NCI-H2107 treated with DMSO at 0.1 percent for 48 hours (cell line): ENCODE results near the gene IL17F.

Experiments used
- DNase-seq: peaks from one replicate; lab custom pipeline; 2025; ENCODE audit not compliant: unreplicated experiment; lab: John Stamatoyannopoulos, UW

Gene IL17F

GRCh38 chr6:52244400-52244799 is at the start of gene IL17F:
Gene IL17F (minus strand): TSS chr6:52244500. CDS start chr6:52244429, 71 bp downstream.
- no peak for DNase-seq

- DNase-seq: no peak
Measured at GRCh38 chr6:52293067-52293466, 48.8 kb upstream of the IL17F start.

- no peak for DNase-seq
Measured at GRCh38 chr6:52288841-52289240, 44.5 kb upstream of the IL17F start.

DNA sequence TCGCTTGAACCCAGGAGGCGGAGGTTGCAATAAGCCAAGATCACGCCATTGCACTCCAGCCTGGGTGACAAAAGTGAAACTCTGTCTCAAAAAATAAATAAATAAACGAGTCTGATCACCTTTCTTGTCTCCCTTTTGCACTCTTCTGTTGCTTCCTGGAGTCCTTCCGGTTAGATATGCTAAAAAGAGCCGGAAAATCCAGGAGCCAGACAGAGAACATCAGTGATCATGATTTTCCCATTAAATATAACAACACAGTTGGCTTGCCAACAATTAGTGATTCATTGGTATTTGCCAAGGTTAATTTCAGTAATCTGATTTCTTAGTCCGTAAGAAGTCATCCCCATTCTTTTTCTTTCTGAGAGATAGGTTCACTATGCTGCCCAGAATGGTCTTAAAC is 43.9 kb upstream of the IL17F start:
- no peak for DNase-seq

DNA sequence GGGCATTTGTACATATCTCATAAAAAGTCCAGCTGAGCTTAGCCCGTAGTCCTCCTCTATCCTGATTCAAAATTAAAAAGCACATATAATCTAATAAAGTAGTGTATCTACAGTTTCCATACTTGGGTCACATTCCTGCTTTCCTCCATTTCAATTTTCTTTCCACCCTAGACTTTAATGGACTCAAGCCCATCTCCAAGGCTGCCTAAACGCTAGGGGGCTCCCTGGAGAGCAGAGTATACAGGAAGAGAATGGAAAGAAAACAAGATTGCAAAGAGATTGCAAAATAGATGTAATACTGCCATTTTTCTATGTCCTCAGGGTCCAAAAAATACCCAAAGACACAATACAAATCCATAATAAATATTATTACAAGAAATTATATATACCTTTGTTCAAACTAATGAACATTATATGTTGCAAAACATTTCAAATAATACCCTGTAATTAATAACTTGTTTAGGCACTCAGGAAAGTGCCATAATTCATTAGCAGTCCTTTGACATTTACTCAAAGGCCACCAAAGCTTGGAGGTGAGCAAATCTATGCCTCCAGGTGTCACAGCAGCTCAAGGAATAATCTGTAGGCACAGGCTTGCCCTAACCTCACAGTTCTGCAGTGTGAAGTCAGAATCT is 42.6 kb upstream of the IL17F start:
- peak; percentile 49 for DNase-seq

GRCh38 chr6:52285177-52286068 is 41.1 kb upstream of the IL17F start:
- peak; percentile 66 for DNase-seq

DNA sequence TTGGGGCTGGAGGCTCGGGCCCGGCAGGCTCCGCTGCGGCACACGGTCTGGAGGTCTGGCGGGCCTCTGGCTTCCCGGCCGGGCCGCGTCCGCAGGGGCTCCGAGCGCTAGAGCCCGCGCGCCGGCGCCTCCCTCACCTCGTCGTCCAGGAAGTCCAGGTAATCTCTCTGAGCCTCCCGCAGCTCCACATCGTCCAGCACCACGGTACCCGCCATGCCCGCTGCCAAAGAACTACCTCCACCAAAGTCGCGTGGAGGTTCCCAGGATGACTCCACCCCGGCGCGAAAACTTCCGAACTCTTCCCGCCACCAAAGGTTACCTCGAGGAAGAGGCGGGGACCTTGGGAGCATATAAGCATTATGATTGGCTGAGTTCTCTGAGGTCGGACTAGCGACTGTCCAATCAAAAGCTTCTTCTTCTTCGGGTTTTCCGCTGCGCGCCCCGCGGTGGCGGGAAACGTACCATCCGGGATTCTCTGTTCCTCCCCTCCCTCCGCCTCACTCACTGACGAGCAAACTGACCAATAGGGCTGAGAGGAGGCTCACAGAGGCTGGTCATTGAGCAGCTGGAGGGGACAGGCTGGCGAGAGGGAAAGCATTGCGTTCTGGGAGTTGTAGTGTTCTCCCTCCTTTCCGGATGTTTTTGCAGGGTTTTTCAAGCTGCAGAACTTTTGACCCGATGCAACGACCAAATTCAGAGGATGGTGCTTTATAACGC is 40.3 kb upstream of the IL17F start, which contains the start of gene MCM3:
Gene MCM3, minus strand, starts transcription at position 283 of the 717 bp plus-strand sequence. Its CDS starts 68 bp downstream, at position 215.
- DNase-seq: peak; percentile 95

- no peak for DNase-seq
Measured at GRCh38 chr6:52284131-52284459, 39.8 kb upstream of the IL17F start.

DNA sequence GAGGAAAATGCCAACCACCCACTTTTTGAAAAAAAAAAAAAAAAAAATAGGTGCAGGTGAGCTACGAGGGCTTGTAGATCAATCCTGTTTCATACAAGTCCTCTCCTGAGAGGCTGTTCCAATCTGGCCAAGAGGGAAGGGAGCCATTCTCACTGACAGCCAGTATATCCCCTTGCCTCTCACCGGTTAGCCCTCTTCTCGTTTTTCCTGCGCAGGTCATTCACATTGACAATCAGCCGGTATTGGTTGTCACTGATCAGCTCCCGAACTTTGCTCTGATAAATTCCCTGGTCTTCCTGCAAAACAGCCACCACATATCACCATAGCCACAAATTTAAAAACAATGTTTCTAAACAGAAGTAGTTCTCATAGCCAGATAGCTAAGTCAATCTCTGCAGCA is 38.8 kb upstream of the IL17F start:
- no peak for DNase-seq

DNA sequence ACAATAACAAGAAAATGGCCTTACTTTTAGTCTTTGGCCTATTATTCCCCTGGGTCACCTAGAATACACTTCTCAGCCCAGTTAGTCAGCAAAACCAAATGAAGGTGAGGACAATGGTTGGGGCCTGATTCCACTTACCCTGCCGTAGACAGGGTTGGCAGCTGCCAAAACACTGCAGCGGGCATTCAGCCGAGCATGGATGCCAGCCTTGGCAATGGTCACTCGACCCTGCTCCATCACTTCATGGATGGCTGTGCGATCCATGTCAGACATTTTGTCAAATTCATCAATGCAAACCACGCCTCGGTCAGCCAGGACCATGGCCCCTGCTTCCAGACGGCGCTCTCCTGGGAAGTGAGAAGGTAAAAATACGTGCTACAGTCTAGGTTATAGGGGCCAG is 31.8 kb upstream of the IL17F start:
- no peak for DNase-seq

GRCh38 chr6:52271852-52272460 is 27.7 kb upstream of the IL17F start:
- DNase-seq: no peak

DNA sequence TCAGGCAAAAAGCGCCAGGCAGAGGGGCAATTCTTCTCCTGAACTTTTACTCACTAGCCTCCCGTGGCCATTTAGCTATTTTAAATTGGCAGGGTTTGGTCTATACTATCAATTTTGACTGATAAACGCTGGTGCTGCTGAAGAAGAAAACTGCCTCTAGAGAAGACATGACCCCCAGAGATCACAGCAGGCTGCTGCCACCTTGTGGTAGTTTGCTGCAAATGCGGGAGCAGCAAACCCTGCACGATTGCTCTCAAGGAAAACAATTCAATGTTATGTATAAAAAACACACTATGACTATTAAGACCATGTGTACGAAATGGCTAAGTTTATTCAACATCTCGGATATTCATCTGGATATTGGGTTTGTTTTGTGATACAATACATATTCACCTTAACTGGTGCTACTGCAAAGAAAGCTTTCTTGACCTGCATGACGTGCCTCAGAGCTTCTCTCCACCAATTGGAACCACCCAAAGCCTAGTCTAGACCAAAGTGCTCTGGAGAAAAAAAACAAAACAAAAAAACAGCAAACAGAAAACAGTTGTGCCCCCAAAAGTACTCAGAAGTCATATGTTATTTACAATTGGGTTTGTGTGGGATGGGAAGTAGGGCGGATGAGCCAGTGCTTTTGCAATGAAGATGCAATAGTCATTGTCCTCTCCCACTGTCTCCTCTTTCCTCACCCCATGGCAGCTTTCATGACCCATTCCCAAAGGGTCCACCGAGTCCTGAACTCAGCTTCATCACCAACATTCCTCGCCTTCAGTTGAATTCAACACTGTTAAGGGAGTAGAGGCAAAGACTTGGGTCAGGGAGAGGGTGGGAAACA is 19.6 kb upstream of the IL17F start:
- peak; percentile 3 for DNase-seq

GRCh38 chr6:52262620-52263344 is 18.5 kb upstream of the IL17F start:
- no peak for DNase-seq

- DNase-seq: no peak
Measured at GRCh38 chr6:52261229-52261628, 16.9 kb upstream of the IL17F start.

- DNase-seq: no peak
Measured at GRCh38 chr6:52260634-52261033, 16.3 kb upstream of the IL17F start.

DNA sequence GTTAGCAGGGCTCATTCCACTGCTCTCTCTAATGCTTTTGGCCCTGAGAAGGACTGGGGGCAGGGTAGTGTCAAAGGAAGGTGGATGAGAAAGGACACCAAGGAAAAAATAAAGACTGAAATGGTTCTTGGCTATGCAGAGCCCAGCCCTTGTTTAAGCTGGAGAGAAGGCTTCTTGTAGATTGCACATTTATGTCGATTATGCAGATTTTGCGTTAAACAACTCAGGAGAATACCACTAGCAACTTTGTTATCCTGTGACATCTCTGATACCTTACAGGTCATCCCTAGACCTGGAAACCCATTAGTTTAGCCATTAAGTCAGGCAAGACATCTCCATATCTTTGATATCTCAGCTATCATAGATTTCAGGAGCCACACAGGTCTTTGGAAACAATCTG is 11.1 kb upstream of the IL17F start:
- no peak for DNase-seq

DNA sequence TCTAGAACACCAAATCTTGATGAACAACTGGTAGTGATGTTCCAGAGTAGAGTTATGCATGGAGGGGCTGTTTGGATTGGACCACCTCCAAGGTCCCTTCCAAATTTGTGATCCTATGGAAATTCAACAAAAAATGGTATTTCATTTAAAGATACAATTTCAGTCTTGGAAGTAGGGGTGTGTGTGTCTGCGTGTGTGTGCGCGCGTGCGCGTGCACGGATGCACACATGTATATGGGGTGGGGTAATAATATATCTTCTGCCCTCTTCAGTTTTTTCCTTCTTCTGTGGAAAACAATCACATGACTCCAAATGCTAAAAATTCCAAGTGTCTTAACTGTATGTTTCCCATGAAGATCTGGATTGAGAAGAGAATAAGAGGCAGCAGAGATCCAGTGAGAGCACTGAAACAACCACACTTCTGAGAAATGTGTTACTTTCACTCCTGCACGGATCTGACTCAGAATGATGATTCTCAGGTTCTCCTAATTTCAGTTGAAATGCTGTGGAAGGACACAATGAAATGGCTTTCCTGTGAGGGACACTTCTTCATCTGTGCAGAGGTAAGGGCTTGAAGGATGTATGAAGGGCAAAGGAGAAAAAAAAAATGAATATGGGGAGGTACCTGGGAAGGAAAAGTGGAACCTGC is 10.6 kb upstream of the IL17F start:
- no peak for DNase-seq

DNA sequence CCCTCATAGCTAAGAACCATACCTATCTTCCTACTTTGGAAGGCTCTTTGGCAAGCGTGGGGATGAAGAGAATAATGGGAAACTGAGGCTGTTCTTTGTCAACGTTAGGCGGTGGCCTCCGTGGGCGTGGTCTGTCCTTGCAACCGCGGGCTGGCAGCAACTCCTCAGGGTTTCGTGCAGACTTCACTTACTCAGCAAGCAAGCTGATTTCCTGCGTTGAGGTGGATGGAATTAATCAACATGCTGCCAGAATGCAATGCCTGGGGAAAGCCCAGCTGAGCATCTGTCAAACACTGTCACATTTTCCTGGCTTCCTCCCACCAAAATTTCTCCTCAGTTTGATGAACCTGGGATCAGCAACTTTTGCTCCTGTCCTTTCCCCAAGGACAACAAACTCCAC is 9.2 kb upstream of the IL17F start:
- no peak for DNase-seq

- DNase-seq: no peak
Measured at GRCh38 chr6:52251113-52251512, 6.8 kb upstream of the IL17F start.
